Neuronal stem cell (in vitro differentiated cells): ENCODE measurements around the gene STRN.
"Not testable (repeated sequence)": the region's sequence is repeated elsewhere in the genome, so short reads cannot be mapped to it uniquely, and the experiment has no call there.

Experiments
- DNase-seq: peaks from one replicate; pipeline ENCODE4 v3.0.0-alpha.2; 2013; ENCODE audit warnings: low spot score
- H2AFZ ChIP-seq: one replicate; pipeline ENCODE4 v1.6.1; 2013; ENCODE audit warnings: mild to moderate bottlenecking, low read length, inconsistent platforms
- H2AK5ac ChIP-seq: 2 replicates; pipeline ENCODE4 v1.6.1; 2013; ENCODE audit warnings: low read depth, mild to moderate bottlenecking, inconsistent platforms, low read length, moderate library complexity, mixed read lengths
- H2BK120ac ChIP-seq: 2 replicates; pipeline ENCODE4 v1.6.1; 2013; ENCODE audit warnings: low read depth, mild to moderate bottlenecking, inconsistent platforms, low read length, moderate library complexity, mixed read lengths
- H2BK12ac ChIP-seq: one replicate; pipeline ENCODE4 v1.6.1; 2013; ENCODE audit warnings: low read length, inconsistent platforms
- H2BK15ac ChIP-seq: 2 replicates; pipeline ENCODE4 v1.6.1; 2013; ENCODE audit warnings: mild to moderate bottlenecking, low read length, inconsistent platforms, mixed read lengths
- H2BK5ac ChIP-seq: one replicate; pipeline ENCODE4 v1.6.1; 2013; ENCODE audit warnings: inconsistent platforms, mild to moderate bottlenecking, low read length, moderate library complexity
- H3K14ac ChIP-seq: one replicate; pipeline ENCODE4 v1.6.1; 2013; ENCODE audit warnings: low read length, inconsistent platforms
- H3K18ac ChIP-seq: 2 replicates; pipeline ENCODE4 v1.6.1; 2013; ENCODE audit warnings: low read length, inconsistent platforms
- H3K23ac ChIP-seq: 2 replicates; pipeline ENCODE4 v1.6.1; 2013; ENCODE audit warnings: low read depth, mild to moderate bottlenecking, mixed read lengths, low read length, inconsistent platforms; ENCODE audit not compliant: poor library complexity
- H3K27ac ChIP-seq: replicated peaks from 3 replicates; pipeline ENCODE4 v1.5.1; 2013; ENCODE audit warnings: low read length, inconsistent platforms
- H3K27me3 ChIP-seq, 3 experiments: 2 replicates each; pipeline ENCODE4 v1.6.1; 2013; ENCODE audit warnings: low read length in 3 of 3, mild to moderate bottlenecking in 2 of 3, inconsistent platforms in 1 of 3, low read depth in 1 of 3, mixed read lengths in 1 of 3, moderate library complexity in 1 of 3; ENCODE audit not compliant: control insufficient read depth in 3 of 3, insufficient read depth in 3 of 3
- H3K36me3 ChIP-seq, 2 donors: replicated peaks in 1 of 2; 2 replicates each; pipeline ENCODE4 v1.6.1; 2013; ENCODE audit warnings: low read length in 2 of 2; ENCODE audit not compliant: control insufficient read depth in 2 of 2, insufficient read depth in 2 of 2
- H3K4ac ChIP-seq: 2 replicates; pipeline ENCODE4 v1.6.1; 2013; ENCODE audit warnings: inconsistent platforms, mild to moderate bottlenecking, low read length, moderate library complexity
- H3K4me1 ChIP-seq, 2 donors: 1 replicate in 1 of 2; 2 replicates in 1 of 2; pipeline ENCODE4 v1.6.1; 2013; ENCODE audit warnings: low read length in 2 of 2, low read depth in 1 of 2; ENCODE audit not compliant: control insufficient read depth in 2 of 2, insufficient read depth in 1 of 2
- H3K4me2 ChIP-seq: one replicate; pipeline ENCODE4 v1.6.1; 2013; ENCODE audit warnings: mild to moderate bottlenecking, low read length, inconsistent platforms; ENCODE audit not compliant: insufficient read depth, poor library complexity, severe bottlenecking
- H3K4me3 ChIP-seq, 2 donors: 2 replicates each; pipeline ENCODE4 v1.5.1; 2013; ENCODE audit warnings: low read length in 2 of 2, mild to moderate bottlenecking in 2 of 2, inconsistent platforms in 1 of 2, moderate library complexity in 1 of 2
- H3K79me1 ChIP-seq: one replicate; pipeline ENCODE4 v1.6.1; 2013; ENCODE audit warnings: low read depth, mild to moderate bottlenecking, inconsistent platforms, low read length, moderate library complexity
- H3K9ac ChIP-seq: one replicate; pipeline ENCODE4 v1.6.1; 2013; ENCODE audit warnings: mild to moderate bottlenecking, low read depth, low read length, inconsistent platforms; ENCODE audit not compliant: poor library complexity
- H3K9me3 ChIP-seq, 2 donors: replicated peaks in 1 of 2; 2 replicates each; pipeline versions ENCODE3 to v1.6.1; 2013; ENCODE audit warnings: low read length in 2 of 2, mild to moderate bottlenecking in 2 of 2, inconsistent platforms in 1 of 2, low read depth in 1 of 2, mixed read lengths in 1 of 2, moderate library complexity in 1 of 2; ENCODE audit not compliant: control insufficient read depth in 2 of 2, insufficient read depth in 1 of 2
- H4K8ac ChIP-seq: one replicate; pipeline ENCODE4 v1.6.1; 2013; ENCODE audit warnings: low read depth, mild to moderate bottlenecking, inconsistent platforms, low read length, moderate library complexity
- H4K91ac ChIP-seq: one replicate; pipeline ENCODE4 v1.6.1; 2013; ENCODE audit warnings: low read length, low read depth, mild to moderate bottlenecking, inconsistent platforms; ENCODE audit not compliant: poor library complexity
- WGBS, 2 donors: extraction: QIAGEN DNeasy Blood & Tissue Kit; methylation state at CpG; one replicate each; pipeline ENCODE4 v1.1.7; 2013; ENCODE audit warnings: missing lambda C conversion rate in 2 of 2, mixed read lengths in 1 of 2; ENCODE audit not compliant: insufficient read length in 2 of 2, insufficient replicate concordance in 1 of 2; ENCODE audit errors: extremely low coverage in 2 of 2; 5-methylcytosine and 5-hydroxymethylcytosine counted together

Gene STRN

GRCh38 chr2:36824683-36825082, 141.7 kb downstream of the STRN start:
- H3K4me2 ChIP-seq, DNase-seq, H3K9me3 ChIP-seq, H4K91ac ChIP-seq, H3K23ac ChIP-seq, H3K9ac ChIP-seq, H2BK12ac ChIP-seq, H3K27ac ChIP-seq, H2AK5ac ChIP-seq, H3K4me1 ChIP-seq, H2BK120ac ChIP-seq, H2BK5ac ChIP-seq, H3K18ac ChIP-seq, H3K27me3 ChIP-seq, H3K79me1 ChIP-seq, H2BK15ac ChIP-seq, H3K36me3 ChIP-seq, H3K4me3 ChIP-seq, H3K4ac ChIP-seq, H3K14ac ChIP-seq, H4K8ac ChIP-seq: not testable (repeated sequence)
- no CpG with 5 or more reads among the region's 2 CpGs for WGBS, 2 donors
- peak overlapping the region; percentile 74 for H2AFZ ChIP-seq

- Histone ChIP-seq H2AFZ (peak overlapping the region; percentile 74), H2BK12ac (no peak overlapping the region), H4K91ac (no peak overlapping the region), H3K9me3 (no peaks in the 10 kb centered on the region), H2BK15ac (no peak overlapping the region), H3K79me1 (no peaks in the 10 kb centered on the region), H2BK5ac (no peak overlapping the region), H3K9ac (no peak overlapping the region), H4K8ac (no peak overlapping the region), H3K27me3 (no peaks in the 10 kb centered on the region), H3K27ac (no peak overlapping the region), H3K4ac (no peak overlapping the region), H2AK5ac (no peak overlapping the region), H3K4me1 (peaks cover 3 to 6% of the 10 kb centered on the region in 2 donors), H3K36me3 (no peaks in the 10 kb centered on the region), H3K14ac (no peak overlapping the region), H3K4me2 (no peak overlapping the region), H2BK120ac (no peak overlapping the region), H3K18ac (no peak overlapping the region), H3K4me3 (no peak overlapping the region), H3K23ac (no peak overlapping the region)
- DNase-seq: no peak
- no CpG with 5 or more reads among the region's 7 CpGs for WGBS, 2 donors
These were observed 142.1 kb downstream of the STRN start for GRCh38 chr2:36824273-36824672.

- Histone ChIP-seq H3K14ac (no peak overlapping the region), H3K4me1 (peaks cover 3 to 6% of the 10 kb centered on the region in 2 donors), H3K9ac (no peak overlapping the region), H3K23ac (no peak overlapping the region), H4K8ac (no peak overlapping the region), H2BK15ac (no peak overlapping the region), H4K91ac (no peak overlapping the region), H3K79me1 (no peaks in the 10 kb centered on the region), H2AK5ac (no peak overlapping the region), H3K4me3 (no peak overlapping the region), H3K9me3 (no peaks in the 10 kb centered on the region), H2BK120ac (no peak overlapping the region), H3K4ac (no peak overlapping the region), H2AFZ (peak overlapping the region; percentile 74), H3K27me3 (no peaks in the 10 kb centered on the region), H2BK12ac (no peak overlapping the region), H3K27ac (no peak overlapping the region), H3K18ac (no peak overlapping the region), H2BK5ac (no peak overlapping the region), H3K4me2 (no peak overlapping the region), H3K36me3 (no peaks in the 10 kb centered on the region)
- no CpG with 5 or more reads among the region's 10 CpGs for WGBS, 2 donors
- no peak for DNase-seq
These were observed 142.5 kb downstream of the STRN start for GRCh38 chr2:36823862-36824261.

GRCh38 chr2:36820942-36821605, 145.3 kb downstream of the STRN start:
- H2AFZ ChIP-seq: no peak overlapping the region
- WGBS, 2 donors: no CpG with 5 or more reads among the region's 7 CpGs
- H3K36me3 ChIP-seq: no peaks in the 10 kb centered on the region
- H3K23ac ChIP-seq: no peak overlapping the region
- no peak overlapping the region for H3K4me2 ChIP-seq
- H4K8ac ChIP-seq: no peak overlapping the region
- no peak overlapping the region for H3K18ac ChIP-seq
- H3K9ac ChIP-seq: no peak overlapping the region
- H2AK5ac ChIP-seq: no peak overlapping the region
- H3K4me1 ChIP-seq: peaks cover 3 to 6% of the 10 kb centered on the region in 2 donors
- H3K4ac ChIP-seq: no peak overlapping the region
- no peaks in the 10 kb centered on the region for H3K27me3 ChIP-seq
- no peak overlapping the region for H3K27ac ChIP-seq
- no peak overlapping the region for H2BK120ac ChIP-seq
- no peak overlapping the region for H4K91ac ChIP-seq
- no peak overlapping the region for H3K14ac ChIP-seq
- no peak overlapping the region for H2BK15ac ChIP-seq
- H2BK12ac ChIP-seq: no peak overlapping the region
- H3K4me3 ChIP-seq: no peak overlapping the region
- no peaks in the 10 kb centered on the region for H3K9me3 ChIP-seq
- DNase-seq: no peak
- H2BK5ac ChIP-seq: no peak overlapping the region
- H3K79me1 ChIP-seq: no peaks in the 10 kb centered on the region
